GM18870 (cell line): Measurements from ENCODE around the gene HOXB4.

Source experiments
- ATAC-seq: cut with Tn5 transposase; IDR thresholded peaks from one replicate; pipeline ENCODE4 v1.9.1; 2021; ENCODE audit warnings: moderate library complexity; ENCODE audit not compliant: unreplicated experiment

HOXB4 gene

GRCh38 chr17:48575066-48575582 lies 3.0 kb downstream of the HOXB4 start:
- no peak for ATAC-seq

DNA sequence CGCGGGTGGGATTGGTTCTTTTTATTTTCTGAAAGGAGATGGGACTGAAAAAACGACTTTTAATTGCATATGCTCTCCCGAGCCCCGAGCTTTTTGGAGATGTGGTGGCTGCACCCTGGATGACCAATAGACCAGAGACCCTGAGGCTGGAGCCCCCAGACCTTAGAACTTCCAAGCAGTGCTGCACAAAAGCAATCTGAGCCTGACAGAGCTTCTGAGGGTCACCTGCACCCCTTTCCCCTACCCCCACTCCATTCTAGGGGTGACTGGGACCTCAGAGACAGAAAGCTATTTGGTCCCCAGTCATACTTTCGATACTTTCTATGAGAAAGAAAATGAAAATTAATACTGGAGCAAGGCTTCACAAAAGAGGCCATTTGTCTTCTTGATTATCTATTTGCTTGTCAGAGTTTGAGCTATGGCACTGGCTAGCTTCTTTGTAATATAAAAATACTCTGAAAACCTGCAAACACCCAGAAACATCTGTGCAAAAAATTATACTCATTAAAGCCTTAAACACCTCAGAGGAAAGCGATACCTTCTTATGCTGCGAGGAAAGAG lies 3.6 kb downstream of the HOXB4 start:
- ATAC-seq, result no peak

- no peak for ATAC-seq
Measured at GRCh38 chr17:48571826-48572417, 6.2 kb downstream of the HOXB4 start.

DNA sequence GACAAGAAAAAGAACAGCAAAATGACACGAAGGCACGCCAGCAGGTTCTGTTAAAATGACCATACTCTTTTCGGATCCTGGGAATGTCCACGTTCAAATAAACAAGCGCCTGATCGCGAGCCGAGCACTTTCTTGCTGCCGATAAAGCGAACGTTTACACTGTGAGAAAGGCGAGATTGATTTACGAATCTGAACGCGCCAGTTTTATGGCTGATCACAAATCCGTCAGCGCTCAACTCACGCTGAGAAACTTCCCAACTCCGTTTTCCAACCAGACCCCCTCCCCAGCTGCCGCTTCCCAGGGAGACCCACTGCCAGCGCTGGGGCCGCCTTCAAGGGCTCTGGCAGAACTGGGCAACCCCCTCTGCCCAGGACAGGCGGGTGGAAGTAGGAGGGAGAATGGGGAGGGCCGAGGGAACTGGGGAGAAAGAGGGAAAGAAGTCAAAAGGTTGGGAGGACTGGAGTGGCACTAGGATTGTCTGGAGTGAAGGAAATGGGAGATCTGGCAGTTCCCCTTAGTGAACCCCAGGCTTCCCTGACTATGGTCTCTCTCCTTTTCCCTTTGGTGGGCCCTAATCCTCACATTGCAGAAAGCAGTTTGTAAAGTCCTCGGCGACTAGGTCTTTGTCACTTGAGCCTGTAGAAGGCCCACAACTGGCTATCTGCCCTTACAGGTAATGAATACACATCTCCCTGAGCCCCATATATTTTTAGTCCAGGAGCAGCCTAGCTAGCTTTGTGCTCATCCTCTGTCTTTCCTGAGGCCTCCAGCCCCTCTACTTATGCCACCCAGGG lies 6.9 kb downstream of the HOXB4 start:
- ATAC-seq, result no peak

- no peak for ATAC-seq
Measured at GRCh38 chr17:48570325-48571023, 7.7 kb downstream of the HOXB4 start.

GRCh38 chr17:48569674-48570324 lies 8.4 kb downstream of the HOXB4 start:
- ATAC-seq, result no peak

- ATAC-seq, result no peak
Measured at GRCh38 chr17:48569240-48569582, 8.9 kb downstream of the HOXB4 start.

DNA sequence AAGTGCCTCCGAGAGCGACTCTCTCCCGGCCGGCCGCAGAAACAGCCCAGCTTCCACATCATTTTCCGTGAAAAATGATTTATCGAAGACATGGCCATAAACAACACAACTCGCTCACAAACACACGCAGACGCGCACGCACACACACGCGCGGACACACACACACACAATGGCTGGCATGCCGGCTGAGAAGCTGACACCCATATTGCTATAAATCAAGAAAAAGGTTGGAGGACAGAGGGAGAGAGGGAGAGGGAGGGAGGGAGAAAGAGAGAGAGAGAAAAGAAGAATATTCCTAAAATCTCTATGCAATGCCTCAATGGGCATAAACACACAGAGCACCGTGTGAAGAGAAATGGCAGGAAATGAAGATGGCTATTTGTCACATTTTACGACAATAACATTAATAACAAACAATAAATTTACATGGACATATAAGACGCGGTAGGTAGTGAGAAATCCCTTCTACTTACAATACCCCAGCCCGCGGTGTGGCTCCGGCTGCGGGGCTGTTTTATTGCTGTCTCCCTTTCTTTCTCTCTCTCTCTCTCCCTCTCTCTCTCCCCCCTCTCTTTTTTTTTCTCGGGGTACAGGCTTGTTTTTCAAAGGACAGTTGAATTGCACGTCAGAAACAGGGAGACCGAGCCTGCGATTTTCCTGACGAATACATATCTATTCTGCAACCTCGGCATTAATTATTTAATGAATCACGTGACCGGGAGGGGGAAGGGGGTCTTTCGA lies 9.5 kb downstream of the HOXB4 start:
- ATAC-seq, result no peak

GRCh38 chr17:48567646-48568354 lies 10.3 kb downstream of the HOXB4 start:
- ATAC-seq, result no peak

DNA sequence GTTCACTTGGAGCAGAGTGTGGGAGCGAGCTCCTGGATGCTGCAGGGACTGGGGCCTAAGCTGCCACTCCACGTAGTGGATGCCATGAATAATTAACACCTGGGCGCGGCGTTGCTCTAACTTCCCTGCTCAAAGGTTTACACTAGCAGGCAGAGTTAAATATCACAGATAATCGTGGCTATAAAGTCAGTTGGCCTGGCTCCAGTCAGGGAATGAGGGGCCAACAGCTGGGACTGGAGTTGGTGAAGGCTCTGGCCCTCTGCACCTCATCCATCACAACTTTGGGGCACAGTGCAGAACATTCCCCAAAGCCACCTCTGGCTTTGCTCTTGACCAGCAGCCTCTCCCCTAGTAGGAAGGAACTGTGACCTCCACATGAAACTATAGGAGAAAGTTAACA lies 10.9 kb downstream of the HOXB4 start:
- no peak for ATAC-seq

- no peak for ATAC-seq
Measured at GRCh38 chr17:48566717-48567116, 11.4 kb downstream of the HOXB4 start.

DNA sequence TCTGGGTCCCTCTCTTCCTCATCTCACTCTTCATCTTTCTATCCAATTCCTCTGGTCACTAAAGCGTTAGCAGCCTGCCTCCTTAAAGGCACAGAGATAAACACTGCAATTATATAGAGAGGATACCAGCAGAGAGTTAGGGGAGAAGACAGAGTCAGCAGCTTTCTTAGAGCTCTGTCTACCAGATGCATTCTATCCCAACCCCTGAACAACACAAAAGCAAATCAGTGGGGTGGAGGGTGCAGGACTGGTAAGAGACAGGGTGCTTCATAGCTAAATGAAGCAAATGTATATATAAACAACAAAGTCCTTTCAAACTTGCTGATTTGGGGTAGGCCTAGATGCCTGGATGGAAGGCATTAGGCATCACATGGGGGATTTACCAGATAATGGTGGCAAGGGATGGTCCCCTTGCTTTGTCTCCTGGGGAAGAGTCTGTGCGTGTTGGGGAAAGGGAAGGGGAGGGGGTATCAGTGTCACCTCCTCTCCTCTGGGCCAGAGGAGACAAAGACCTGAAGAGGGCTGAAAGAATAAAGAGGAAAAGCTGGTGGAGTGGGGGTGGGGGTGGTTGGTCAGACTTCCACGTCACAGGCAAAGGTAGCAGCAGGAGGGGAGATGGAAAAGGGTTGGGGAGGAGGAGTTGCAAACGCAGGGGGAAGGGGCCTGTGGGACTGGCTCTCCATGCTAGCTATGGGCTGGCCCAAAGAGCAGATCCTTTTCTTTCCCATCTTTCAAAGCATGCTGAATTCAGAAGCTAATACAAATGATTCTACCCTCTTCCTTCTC lies 12.0 kb downstream of the HOXB4 start:
- ATAC-seq, result no peak

GRCh38 chr17:48565022-48565554 lies 13.1 kb downstream of the HOXB4 start:
- no peak for ATAC-seq

GRCh38 chr17:48564188-48565021 lies 13.7 kb downstream of the HOXB4 start:
- no peak for ATAC-seq

GRCh38 chr17:48563867-48564187 lies 14.3 kb downstream of the HOXB4 start:
- ATAC-seq, result no peak

GRCh38 chr17:48563385-48563838 lies 14.7 kb downstream of the HOXB4 start:
- ATAC-seq, result no peak

DNA sequence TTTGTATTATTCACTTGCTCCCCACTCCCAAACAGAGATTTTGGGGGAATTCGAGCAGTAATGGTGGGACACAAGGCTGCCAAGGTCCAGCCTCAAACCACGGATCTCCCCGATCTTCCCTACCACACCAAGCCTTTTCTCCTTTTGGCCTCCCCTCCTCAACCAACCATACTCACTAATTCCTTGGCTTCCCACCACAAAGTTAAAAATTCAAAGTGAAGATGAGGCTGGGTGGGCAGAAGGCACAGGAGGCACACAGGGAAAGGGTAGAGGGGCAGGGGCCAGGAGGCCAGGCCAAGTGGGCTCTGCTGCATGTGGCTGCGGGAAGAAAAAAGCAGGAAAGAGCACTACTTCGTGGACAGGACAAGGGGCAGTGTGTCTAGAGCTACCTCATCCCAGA lies 15.2 kb downstream of the HOXB4 start:
- no peak for ATAC-seq
